ENCODE measurements around the gene HOXD1.

HOXD1 gene

GRCh38 chr2:176156301-176156806, 32.1 kb upstream of the HOXD1 start:
- Histone ChIP-seq H4K20me1 (ENCODE audit: low read depth, low read length) (no peaks in the 10 kb centered on the region), H3K4me2 (ENCODE audit: low read depth, low read length, poor library complexity, severe bottlenecking) (no peak overlapping the region), H2AFZ (ENCODE audit: low read depth, low read length, severe bottlenecking) (no peak overlapping the region), H3F3A (ENCODE audit: insufficient read depth) (no peaks in the 10 kb centered on the region), H3K9me3 (ENCODE audit: insufficient read depth, low read length) (no peaks in the 10 kb centered on the region), H3K27ac (ENCODE audit: low read depth, low read length) (no peak overlapping the region), H3K36me3 (ENCODE audit: low read length) (no peaks in the 10 kb centered on the region), H3K9ac (ENCODE audit: low read length) (no peak overlapping the region), H3K9me2 (replicated peaks; ENCODE audit: insufficient read depth, low read length) (no peaks in the 10 kb centered on the region), H3K4me3 (ENCODE audit: insufficient read depth, low read length, poor library complexity, severe bottlenecking) (no peak overlapping the region), H3K79me2 (ENCODE audit: insufficient read depth, low read length) (no peaks in the 10 kb centered on the region), H3K27me3 (ENCODE audit: low read length) (no peaks in the 10 kb centered on the region)
- TF ChIP-seq, protein P1, sequence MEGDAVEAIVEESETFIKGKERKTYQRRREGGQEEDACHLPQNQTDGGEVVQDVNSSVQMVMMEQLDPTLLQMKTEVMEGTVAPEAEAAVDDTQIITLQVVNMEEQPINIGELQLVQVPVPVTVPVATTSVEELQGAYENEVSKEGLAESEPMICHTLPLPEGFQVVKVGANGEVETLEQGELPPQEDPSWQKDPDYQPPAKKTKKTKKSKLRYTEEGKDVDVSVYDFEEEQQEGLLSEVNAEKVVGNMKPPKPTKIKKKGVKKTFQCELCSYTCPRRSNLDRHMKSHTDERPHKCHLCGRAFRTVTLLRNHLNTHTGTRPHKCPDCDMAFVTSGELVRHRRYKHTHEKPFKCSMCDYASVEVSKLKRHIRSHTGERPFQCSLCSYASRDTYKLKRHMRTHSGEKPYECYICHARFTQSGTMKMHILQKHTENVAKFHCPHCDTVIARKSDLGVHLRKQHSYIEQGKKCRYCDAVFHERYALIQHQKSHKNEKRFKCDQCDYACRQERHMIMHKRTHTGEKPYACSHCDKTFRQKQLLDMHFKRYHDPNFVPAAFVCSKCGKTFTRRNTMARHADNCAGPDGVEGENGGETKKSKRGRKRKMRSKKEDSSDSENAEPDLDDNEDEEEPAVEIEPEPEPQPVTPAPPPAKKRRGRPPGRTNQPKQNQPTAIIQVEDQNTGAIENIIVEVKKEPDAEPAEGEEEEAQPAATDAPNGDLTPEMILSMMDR (IDR thresholded peaks at IDR 0.05; ENCODE audit: insufficient read depth, low read length, poor library complexity, severe bottlenecking), result no peak
- no peak for TF ChIP-seq EZH2phosphoT487 (conservative IDR thresholded peaks at IDR 0.05; ENCODE audit: low read length)

GRCh38 chr2:176156807-176157498, 31.5 kb upstream of the HOXD1 start, which contains the start of gene HOXD3:
TSS of gene HOXD3 (plus strand) at chr2:176157307. CDS start at chr2:176169115, 11,808 bp downstream.
- Histone ChIP-seq H3K9ac (ENCODE audit: low read length) (no peak within 1 kb of the TSS), H3K9me3 (ENCODE audit: insufficient read depth, low read length) (no peaks in the 10 kb centered on the region), H3K79me2 (ENCODE audit: insufficient read depth, low read length) (no peaks in the 10 kb centered on the region), H3K4me3 (ENCODE audit: insufficient read depth, low read length, poor library complexity, severe bottlenecking) (no peak within 1 kb of the TSS), H3K9me2 (replicated peaks; ENCODE audit: insufficient read depth, low read length) (no peaks in the 10 kb centered on the region), H3K4me2 (ENCODE audit: low read depth, low read length, poor library complexity, severe bottlenecking) (no peak within 1 kb of the TSS), H3K27ac (ENCODE audit: low read depth, low read length) (no peak within 1 kb of the TSS), H3K27me3 (ENCODE audit: low read length) (no peaks in the 10 kb centered on the region), H4K20me1 (ENCODE audit: low read depth, low read length) (no peaks in the 10 kb centered on the region), H3K36me3 (ENCODE audit: low read length) (no peaks in the 10 kb centered on the region), H3F3A (ENCODE audit: insufficient read depth) (no peaks in the 10 kb centered on the region), H2AFZ (ENCODE audit: low read depth, low read length, severe bottlenecking) (no peak within 1 kb of the TSS)
- TF ChIP-seq, protein P1 (IDR thresholded peaks at IDR 0.05; ENCODE audit: insufficient read depth, low read length, poor library complexity, severe bottlenecking), result no peak
- no peak for TF ChIP-seq EZH2phosphoT487 (conservative IDR thresholded peaks at IDR 0.05; ENCODE audit: low read length)

DNA sequence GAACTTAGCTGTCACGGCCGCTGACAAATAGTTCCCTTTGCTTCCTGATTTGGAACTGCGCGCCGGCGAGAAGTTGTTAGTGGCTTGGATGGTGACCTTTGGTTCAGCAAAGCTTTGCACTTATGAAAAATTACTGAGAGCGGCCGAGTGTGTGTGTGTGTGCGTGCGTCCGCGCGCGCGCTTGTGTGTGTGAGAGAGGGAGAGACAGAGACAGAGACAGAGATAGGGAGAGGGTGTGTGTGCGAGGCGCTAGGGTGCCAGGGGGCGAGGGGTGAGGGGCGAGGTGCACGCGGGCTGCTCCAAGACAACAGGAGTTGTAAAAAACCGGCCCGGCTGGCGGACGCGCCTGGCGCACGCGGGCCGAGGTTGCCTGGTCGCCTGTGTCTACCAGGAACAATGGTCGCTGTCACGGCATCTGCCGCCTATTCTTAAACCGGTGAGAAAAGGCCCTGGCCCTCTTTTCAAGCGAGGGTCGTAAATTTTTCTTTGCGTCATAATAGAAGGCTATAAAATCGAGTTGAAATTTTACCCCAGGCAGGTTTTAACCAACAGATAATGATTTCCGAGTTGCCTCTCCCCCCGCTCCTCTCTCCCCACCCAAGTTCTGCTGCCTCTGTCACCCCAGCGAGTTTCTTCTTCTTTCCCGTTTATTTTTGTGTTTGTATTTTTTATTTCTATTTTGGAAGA, 30.8 kb upstream of the HOXD1 start:
- no peak overlapping the region for H3K9ac ChIP-seq (ENCODE audit: low read length)
- no peak for TF ChIP-seq EZH2phosphoT487 (conservative IDR thresholded peaks at IDR 0.05; ENCODE audit: low read length)
- TF ChIP-seq, protein P1 (IDR thresholded peaks at IDR 0.05; ENCODE audit: insufficient read depth, low read length, poor library complexity, severe bottlenecking), result no peak
- H4K20me1 ChIP-seq (ENCODE audit: low read depth, low read length), result no peaks in the 10 kb centered on the region
- H3K27ac ChIP-seq (ENCODE audit: low read depth, low read length), result no peak overlapping the region
- no peaks in the 10 kb centered on the region for H3F3A ChIP-seq (ENCODE audit: insufficient read depth)
- no peak overlapping the region for H2AFZ ChIP-seq (ENCODE audit: low read depth, low read length, severe bottlenecking)
- H3K79me2 ChIP-seq (ENCODE audit: insufficient read depth, low read length), result no peaks in the 10 kb centered on the region
- no peaks in the 10 kb centered on the region for H3K9me2 ChIP-seq (replicated peaks; ENCODE audit: insufficient read depth, low read length)
- no peaks in the 10 kb centered on the region for H3K9me3 ChIP-seq (ENCODE audit: insufficient read depth, low read length)
- H3K4me3 ChIP-seq (ENCODE audit: insufficient read depth, low read length, poor library complexity, severe bottlenecking), result no peak overlapping the region
- no peaks in the 10 kb centered on the region for H3K27me3 ChIP-seq (ENCODE audit: low read length)
- no peaks in the 10 kb centered on the region for H3K36me3 ChIP-seq (ENCODE audit: low read length)
- H3K4me2 ChIP-seq (ENCODE audit: low read depth, low read length, poor library complexity, severe bottlenecking), result no peak overlapping the region

All from SU-DHL-6 (cell line).